Stimulated activated CD8-positive, alpha-beta memory T cell treated with anti-CD3 and anti-CD28 coated beads, Interleukin-4, amount 100 ng/mL, for 1 hour (primary cell): ENCODE results near the gene HTT-AS.

Source experiments
- DNase-seq, 2 donors: peaks; one replicate each; pipeline ENCODE4 v3.0.0-alpha.2; 2020; ENCODE audit warnings: low read depth in 2 of 2, low spot score in 1 of 2

The HTT-AS gene

GRCh38 chr4:3031357-3032082 lies 42.8 kb downstream of the HTT-AS start:
- DNase-seq = no peak

GRCh38 chr4:3030566-3031356 lies 43.6 kb downstream of the HTT-AS start:
- no peak for DNase-seq

- no peak for DNase-seq
Observed at GRCh38 chr4:3029464-3029863, 44.9 kb downstream of the HTT-AS start.

- no peak for DNase-seq
Observed at GRCh38 chr4:3026540-3026939, 47.8 kb downstream of the HTT-AS start.

GRCh38 chr4:3025881-3026280 lies 48.5 kb downstream of the HTT-AS start:
- DNase-seq = no peak

- no peak for DNase-seq
Observed at GRCh38 chr4:3022651-3023050, 51.7 kb downstream of the HTT-AS start.

DNA sequence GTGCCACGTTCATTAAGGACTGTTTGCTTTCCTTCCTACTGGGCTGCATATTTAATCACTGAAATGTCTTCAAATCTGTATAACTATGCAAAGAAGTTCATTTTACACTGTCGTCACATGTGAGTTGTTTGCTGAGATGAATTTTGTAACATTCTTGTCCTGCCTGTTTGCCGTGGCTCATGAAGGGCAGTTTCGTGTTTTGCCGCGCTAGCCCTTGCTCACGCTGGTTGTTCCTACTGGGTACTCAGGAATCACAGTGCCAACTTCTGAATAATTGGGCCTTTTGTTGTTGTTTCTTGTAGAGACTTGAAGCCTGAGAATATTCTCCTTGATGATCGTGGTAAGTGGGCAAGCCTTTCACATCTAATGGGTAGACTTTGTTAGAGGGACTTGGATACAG lies 52.2 kb downstream of the HTT-AS start:
- no peak for DNase-seq

- DNase-seq = no peak
Observed at GRCh38 chr4:3021627-3022026, 52.7 kb downstream of the HTT-AS start.

GRCh38 chr4:3021127-3021526 lies 53.2 kb downstream of the HTT-AS start:
- DNase-seq = no peak

DNA sequence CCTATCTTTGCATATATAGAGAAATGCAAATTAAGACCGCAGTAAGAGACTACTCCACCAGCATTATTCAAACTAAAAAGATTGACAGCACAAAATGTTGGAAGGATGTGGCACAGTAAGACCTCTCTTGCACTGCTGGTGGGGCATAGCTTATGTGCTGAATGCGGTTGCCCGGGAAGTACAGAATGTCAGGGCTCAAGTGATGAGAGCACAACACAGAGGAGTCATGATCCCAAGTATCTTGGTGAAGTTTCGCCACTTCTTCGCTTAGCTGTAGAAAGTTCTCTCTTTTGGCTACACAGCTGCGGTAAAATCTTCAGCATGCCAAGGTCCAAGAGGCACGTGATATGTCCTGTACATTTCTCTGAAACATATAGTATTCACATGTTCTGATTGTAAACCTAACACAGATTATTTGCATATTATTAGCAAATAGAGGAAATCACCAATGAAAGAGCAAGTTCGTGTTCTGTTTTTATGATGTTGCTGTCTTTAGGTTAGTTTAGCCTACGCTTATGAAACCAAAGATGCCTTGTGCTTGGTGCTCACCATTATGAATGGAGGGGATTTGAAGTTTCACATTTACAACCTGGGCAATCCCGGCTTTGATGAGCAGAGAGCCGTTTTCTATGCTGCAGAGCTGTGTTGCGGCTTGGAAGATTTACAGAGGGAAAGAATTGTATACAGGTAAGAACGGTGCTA lies 55.0 kb downstream of the HTT-AS start:
- no peak for DNase-seq

DNA sequence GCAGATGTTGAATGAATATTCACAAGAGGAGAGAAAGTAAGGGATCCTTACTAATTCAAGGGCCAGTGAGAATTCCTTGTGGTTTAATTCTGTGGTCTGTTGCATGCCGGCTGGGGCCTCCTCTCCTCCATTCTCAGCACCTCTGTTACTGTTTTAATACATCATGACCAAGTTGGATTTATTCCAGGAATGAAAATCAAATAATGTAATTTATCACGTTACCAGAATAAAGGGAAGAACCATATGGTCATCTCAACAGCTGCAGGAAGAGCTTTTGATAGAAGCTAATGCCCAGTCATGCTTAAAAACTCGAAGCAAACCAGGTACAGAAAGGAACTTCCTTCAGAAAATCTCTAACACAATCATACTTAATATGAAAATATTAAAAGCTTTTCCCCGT lies 56.8 kb downstream of the HTT-AS start:
- no peak for DNase-seq

- no peak for DNase-seq
Observed at GRCh38 chr4:3016961-3017360, 57.4 kb downstream of the HTT-AS start.

- DNase-seq = no peak
Observed at GRCh38 chr4:3013839-3014350, 60.4 kb downstream of the HTT-AS start.
